Kidney glomerular epithelial cell (primary cell): ENCODE data around the gene FGFRL1.

Source experiments
- DNase-seq: peaks from one replicate; lab custom pipeline; 2025; lab: John Stamatoyannopoulos, UW

FGFRL1 gene, protein sequence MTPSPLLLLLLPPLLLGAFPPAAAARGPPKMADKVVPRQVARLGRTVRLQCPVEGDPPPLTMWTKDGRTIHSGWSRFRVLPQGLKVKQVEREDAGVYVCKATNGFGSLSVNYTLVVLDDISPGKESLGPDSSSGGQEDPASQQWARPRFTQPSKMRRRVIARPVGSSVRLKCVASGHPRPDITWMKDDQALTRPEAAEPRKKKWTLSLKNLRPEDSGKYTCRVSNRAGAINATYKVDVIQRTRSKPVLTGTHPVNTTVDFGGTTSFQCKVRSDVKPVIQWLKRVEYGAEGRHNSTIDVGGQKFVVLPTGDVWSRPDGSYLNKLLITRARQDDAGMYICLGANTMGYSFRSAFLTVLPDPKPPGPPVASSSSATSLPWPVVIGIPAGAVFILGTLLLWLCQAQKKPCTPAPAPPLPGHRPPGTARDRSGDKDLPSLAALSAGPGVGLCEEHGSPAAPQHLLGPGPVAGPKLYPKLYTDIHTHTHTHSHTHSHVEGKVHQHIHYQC

DNA sequence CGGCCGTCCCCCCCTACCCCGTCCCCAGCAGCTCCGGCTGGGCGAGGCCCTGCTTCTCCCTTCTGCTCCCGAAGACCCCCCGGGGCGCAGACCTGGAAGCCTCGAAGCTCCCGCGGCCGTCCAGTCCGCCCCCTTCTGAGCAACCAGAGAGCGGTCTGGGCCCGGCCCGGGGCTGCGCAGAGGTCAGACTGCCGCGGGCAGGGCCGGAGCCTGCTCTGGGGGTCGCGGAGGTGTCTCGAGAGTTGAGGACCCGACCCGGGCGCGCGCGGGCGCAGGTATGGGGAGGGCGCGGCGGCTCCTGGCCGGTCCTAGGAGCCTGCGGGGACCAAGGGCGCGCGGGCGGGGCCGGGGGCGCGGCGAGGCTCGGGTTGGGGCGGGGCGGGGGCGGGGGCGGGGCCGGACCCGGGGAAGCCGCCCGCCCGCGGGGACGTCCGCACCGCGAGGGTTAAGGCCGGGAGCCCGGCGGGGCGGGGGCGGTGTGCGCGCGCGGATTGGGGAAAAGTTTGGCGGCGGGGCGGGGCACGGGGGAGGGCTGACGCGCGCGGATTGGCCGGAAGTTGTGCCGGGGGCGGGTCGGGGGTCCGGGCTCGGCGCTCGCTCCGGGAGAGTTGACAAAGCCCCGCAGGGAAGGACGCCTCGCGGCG is at the start of gene FGFRL1:
FGFRL1 (plus strand) TSS at position 605 of the 644 bp plus-strand sequence. CDS start 860 bp downstream, outside the sequence.
- peak; percentile 51 for DNase-seq

DNA sequence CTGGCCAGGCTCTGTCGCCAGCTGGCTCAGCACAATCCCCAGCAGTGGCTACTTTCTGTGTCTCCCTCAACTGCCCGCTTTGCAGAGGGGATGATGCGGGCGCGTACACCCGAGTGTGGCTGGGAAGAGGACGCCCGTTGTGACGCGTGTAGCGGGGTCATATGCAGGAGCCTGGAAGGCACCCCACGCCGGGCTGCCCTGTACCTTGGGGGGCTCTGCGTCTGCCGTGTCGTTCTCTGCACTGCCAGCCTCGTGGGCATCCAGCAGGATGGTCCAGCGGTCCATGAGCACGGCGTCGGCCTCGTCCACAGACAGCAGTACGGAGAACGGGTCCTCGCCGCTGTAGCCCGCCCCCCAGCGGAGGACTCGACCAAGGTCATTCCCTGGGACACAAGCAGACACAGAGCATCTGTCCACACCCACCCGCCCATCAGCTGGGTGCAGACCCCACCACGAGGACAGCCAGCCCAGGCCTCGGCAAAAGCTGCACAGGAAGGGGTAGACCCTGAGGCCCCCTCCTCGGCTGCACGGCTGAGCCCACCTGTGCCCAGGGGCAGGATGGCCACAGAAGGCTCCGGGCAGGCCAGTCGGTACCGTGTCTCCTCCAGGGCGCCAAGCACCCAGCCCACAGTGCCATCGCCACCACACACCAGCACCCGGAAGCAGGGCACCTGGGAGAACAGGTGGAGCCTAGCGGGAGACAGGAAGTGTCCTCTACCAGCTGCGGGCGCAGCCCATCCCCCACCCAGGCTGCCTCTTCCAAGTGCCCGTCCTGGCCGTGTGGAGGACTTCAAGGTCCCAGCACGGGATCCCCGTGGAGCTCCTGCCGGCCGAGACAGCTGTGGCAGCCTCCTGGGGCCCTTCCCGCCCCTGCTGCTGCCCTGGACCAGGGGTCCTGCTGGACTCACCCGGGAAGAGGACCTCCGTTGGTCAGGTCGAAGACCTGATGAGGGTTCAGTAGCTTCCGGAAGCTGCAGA is 48.9 kb upstream of the FGFRL1 start:
- no peak for DNase-seq

DNA sequence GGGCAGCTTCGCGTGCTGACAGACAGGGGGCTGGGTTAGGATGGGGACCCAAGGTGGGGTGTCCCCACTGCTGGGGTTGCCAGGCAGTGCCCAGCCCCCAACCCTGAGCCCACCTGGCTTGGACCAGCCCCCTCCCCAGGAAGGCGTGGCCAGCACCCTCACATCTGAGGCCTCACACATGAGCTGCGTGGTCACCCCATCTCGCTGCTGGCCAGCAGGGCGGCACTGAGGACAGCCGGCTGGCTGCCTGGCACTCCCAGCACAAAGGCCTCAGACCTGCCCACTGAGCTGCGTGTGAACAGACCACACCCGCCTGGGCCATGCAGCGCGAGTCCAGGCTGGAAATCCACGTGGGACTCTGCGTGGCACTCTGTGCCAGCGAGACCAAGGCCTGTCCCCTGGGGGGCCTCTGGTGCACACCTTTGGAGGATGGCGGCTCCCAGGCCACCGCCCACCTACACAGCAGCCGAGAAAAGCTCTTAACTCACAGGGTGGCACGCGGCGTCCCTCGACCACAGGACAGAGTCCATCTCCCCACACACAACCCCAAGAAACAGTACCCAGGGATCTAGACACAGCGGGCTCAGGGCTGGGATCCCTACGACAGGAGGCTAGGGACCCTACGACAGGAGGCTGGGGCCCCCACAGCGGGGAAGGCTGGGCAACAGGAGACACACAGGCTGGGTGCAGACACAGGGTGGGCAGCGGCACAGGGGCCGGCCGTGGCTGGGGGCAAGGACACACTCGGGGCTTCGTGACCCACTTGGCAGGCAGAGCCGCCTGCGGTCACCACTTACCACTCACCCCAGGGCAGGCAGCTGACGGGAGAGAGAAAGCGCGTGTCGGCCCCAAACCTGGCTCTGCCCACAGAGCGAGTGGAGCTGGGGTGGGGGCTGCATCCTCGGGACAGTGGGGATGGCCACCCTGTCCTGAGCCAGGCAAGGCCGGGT is 47.9 kb upstream of the FGFRL1 start:
- DNase-seq = no peak

DNA sequence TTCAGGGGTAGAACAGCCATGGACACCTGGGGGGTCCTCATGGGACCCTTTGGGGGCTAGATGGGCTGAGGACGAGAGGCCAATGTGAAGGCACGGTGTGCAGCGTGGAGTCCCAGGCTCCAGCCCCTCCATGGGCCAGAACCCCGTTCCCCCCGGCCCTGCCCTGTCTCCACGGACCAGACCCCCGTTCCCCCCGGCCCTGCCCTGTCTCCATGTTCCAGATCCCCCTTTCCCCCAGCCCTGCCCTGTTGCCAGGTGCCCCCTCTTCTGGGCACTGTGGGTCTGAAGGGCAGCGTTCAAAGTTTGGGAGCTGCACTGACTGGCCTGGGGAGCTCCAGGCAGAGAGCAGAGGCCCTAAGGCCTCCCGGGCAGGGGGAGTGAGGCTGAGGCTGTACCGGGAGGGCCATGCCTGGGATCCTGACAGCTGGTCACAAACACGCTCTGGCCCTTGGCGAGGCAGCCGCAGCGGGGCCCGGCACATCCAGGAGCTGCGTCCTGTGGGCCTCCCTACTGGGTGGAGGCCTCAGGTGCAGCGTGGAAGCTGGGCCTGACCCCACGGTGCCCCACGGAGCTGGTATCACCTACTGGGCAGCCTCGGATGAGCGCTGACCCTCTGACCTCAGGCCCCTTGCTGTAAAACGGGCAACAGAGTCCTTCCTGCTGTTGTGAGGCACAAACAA is 46.9 kb upstream of the FGFRL1 start:
- DNase-seq = no peak

DNA sequence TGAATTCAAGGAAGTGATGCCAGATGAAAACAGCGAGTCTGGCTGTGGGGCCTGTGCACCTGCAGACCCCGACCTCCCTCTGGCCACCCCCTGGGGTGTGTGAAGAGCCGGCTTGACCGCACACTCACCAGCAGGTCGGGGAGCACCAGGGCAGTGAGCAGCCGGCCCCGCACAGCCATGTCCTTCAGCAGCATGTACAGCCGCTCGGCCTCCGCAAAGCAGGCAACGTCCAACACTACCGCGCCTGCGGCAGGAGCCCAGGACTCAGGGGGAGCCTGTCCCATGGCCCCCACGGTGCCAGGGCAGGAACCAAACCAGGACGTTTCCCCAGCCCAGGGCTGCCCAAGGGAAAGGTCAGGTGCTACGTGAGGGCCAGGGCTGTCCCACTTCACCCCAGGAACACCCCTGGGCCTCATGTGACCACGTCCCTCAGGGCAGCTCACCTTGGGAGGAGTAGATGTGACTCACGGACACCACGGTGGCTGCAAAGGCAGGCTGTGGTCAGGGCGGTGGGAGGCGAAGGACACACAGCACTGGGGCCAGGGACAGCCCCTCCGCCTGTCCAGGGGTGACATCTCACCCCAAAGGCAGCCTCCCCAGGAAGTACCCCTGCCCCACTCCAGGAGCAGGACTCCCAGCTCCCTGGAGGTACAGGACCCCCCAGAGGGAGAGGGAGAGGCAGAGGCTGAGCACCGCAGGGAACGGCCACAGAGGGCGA is 46.2 kb upstream of the FGFRL1 start:
- DNase-seq = no peak

DNA sequence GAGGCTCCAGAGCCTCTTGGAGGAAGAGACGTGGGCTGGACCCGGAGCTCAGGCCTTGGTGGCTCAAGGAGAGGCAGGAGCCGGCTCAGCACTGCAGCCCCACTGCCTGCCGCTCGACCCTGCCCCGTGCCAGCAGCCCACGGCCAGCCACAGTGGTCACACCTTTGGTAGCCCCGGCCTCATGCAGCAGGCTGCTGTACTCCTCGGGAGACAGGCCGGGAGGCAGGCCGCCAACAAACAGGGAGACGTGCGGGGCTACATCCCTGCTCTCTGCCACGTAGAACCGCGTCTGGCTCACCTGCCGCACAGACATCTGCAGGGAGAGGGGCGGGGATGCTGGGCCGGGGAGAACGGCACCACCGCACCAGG is 45.7 kb upstream of the FGFRL1 start:
- no peak for DNase-seq

DNA sequence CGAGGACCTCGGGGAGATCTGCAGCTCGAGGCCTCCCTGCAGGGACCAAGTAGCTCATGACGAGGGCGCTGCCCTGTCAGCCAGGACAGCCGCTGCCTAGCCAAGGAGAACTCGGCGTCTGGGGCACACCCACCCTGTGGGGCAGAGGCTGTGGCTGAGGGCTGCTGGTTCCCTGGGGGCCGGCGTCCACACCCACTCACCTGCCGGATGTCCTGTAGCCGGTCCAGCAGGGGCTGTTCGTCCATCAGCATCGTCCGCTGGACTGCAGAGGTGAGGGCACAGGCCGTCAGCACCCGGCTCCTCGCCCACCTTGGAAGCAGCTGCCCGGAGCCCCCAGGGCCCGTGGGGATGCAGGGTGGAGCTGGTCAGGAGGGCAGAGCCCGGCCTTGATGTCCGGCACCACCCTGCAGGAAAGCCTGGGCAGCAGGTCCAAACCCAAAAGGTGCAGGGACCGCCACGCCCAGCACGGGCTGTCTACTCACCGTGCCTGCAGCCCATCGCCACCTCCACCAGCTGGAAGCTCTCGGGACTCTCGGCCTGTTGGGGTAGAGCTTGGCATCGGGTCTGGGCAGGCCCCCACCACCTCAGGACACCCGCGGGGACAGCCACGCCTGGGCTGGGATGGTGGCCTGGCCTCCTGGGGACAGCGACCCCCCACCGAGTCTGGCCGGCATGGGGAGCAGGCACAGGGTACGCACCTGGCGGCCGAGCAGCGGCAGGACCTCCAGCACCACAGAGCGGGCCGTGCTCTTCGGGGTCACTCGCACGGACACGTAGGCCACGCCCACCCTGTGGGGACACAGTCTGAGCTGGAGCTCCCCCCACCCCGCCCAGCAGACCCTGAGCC is 44.9 kb upstream of the FGFRL1 start:
- no peak for DNase-seq

DNA sequence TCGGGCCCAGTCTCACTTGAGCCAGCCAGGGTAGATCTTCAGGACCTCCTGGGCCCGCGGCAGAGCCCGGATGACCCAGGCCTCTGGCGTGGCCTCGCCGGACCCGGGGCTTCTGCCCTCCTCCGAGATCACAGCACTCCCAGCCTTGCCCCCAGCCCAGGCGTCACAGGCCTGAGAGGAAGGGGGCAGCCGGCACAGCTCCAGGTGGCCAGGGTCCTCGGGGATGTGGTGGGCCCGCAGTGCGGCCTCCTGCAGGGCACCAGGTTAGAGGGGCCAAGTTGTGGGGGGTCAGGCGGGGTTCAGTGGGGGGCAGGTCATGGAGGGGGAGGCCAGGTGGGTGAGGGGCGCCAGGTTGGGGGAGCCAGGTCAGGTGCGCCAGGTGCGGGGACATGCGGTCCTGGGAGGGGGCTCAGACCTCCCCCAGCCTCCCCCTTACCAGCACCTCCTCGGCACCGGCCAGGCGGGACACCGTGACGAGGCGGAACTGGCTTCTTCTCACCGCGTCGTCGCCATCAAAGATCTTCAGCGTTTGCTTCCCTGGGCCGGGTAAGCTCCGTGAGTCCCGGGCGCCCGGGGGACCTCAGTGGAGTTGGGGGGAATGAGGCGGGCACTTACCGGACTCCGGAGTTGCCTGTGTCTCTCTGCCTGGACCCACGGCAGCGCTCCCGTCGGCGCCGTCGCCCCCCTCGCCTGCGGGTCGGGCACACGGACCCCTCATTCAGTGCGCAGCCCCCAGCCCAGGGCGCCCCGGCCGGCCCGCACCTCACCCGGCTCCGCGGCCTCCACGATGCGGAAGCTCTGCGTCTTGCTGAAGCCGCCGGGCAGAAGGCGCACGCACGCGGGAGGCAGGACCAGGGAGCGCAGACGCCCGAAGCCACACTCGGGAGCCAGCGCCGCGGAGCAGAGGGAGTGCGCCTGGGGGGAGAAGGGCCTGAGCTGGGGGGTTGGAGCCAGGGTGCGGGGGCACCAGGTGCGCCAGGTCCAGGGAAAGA is 44.0 kb upstream of the FGFRL1 start:
- no peak for DNase-seq

DNA sequence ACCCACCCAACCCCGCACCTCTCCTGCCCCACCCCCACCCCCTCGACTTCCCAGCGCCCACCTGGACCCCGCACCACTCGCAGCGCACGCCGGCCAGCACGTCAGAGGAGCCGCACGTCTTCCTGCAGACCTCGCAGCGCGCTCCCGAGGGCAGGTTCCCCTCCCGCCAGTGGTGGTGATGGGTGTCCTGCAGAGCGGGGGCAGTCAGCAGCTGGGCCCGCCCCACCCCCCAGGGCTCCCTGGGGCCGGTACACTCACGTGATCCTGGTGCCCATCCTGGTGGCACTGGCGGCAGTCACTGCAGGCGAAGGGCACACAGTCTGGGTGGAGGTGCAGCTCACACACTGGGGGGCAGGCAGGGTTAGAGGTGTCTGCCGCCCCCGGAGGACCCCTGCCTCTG is 43.2 kb upstream of the FGFRL1 start:
- DNase-seq = no peak

DNA sequence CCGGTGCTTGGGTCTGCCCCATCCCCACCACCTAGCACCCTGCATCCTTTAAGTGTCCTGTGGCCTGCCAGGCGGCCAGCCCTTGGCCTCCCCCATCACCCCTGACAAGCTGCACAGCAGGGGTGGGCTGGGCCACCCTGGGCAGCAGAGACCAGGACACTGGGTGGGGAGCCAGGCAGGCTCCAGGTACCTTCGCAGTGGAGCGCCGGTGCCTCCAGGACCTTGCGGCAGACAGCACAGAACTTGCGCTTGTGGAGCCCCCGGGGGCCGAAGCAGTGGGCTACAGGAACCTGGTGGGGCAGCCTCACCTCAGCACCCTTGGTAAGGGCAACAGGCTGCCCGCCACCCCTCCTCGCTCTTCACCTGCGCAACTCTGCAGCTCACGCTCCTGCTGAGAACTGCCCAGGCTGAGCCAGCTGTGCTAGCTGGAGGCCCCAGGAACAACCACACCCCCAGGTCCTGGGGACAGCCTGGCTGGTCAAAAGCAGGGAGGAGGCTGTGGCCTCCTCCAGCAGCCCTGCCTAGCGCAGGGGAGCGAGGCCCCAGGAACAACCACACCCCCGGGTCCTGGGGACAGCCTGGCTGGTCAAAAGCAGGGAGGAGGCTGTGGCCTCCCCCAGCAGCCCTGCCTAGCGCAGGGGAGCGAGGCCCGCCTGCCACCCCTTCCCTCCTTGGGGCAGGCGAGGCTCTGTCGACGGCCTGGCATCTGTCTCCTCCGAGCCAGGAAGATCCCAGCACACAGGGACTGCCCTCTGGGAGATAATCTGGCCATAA is 42.6 kb upstream of the FGFRL1 start:
- DNase-seq = no peak

DNA sequence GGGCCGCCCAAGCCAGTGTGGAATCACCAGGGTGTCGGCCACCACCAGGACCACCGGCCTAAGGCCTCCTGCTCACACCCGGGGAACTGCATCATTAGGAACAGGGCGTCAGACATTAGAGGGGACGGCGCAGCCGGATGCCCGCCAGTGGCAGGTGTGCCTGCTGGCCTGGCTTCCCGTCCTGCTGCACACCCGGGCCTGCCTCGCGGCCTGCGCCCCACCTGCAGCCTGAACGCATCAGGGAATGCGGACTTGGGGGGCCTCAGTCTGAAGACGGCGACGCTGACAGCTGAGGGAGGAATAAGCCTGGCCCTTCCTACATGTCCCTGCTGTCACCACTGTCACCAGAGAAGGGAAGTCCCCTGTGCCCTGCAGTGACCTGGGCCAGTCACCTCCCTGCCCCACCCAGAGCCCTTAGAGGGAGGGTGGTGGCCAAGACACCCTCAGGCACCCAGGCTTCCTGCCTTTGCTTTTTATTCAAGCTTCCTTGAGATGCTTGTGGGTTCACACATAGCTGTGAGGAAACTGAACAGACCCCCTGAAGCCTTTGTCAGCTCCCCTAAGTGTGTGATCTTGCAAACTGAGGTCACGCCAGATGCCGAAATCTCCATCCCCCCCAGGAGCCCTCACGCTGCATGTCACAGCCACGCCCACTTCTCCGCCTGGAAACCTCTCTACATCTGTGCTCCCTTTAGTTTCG is 41.2 kb upstream of the FGFRL1 start:
- DNase-seq = no peak

DNA sequence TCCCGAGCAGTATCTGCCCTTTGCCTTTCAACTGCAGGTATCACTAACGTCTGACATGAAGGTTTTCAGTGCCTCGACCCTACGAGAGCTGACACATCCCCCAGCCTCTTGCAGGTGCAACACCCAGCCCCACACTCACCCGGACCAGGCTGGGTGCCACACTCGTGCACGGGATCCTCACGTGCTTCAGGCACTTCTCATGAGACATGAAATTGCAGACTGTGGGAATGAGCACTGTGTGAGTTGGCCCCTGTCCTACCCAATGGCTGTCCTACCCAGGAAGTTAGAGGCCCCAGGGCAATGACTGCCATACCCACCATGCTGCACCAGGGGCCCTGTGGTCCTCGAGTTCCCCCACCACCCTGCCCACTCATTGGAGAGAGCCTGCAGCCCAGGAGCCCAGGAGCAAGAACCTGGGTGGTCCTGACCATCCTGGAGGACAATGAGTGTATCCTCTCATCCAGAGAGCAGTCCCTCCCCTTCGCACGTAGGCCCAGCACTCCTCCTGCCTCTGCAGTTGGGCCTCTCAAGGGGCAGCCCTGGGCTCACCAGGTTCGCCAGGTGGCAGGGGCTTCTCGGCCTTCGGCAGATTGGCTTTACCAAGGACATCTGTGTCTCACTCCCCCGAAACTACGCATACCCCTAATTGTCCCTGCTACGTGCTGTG is 40.4 kb upstream of the FGFRL1 start:
- DNase-seq = no peak

DNA sequence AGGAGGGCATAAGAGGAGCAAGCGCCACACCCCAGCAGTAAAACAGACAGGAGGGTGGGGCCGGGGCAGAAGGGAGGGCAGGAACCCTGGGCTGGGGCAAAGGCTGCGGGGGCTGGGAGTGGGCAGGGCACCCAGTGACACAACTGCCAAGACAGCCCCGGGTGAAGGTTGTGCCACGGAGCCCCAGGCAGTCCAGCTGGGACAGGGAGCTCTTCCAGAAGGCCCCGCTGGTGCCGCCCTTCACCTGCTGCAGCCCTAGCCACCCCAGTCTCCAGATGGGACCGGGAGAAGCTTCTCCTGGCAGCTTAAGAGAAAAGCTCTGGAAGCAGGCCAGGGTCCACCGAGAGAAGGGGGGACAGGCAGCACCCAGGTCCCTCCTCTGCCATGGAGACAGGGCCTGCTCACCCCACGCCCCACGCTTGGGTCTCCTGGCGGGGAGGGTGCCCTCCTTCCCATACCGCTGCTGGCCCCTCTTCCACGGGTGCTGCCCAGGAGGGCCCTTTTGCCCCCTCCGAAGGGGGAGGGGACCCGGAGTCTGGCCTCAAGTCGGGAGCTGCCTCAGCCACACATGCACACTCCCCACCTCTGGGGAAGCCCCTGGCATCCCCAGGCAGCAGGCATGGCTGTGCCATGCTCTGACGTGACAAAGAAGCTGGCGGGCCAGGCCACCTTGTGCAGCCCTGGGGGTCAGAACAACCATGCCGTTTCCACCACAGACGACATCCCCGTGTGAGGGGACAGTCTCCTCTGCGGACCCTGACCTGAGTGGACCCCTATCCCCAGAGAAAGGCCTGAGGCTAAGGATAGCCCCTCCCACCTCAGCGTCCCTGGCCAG is 39.5 kb upstream of the FGFRL1 start:
- DNase-seq = no peak

DNA sequence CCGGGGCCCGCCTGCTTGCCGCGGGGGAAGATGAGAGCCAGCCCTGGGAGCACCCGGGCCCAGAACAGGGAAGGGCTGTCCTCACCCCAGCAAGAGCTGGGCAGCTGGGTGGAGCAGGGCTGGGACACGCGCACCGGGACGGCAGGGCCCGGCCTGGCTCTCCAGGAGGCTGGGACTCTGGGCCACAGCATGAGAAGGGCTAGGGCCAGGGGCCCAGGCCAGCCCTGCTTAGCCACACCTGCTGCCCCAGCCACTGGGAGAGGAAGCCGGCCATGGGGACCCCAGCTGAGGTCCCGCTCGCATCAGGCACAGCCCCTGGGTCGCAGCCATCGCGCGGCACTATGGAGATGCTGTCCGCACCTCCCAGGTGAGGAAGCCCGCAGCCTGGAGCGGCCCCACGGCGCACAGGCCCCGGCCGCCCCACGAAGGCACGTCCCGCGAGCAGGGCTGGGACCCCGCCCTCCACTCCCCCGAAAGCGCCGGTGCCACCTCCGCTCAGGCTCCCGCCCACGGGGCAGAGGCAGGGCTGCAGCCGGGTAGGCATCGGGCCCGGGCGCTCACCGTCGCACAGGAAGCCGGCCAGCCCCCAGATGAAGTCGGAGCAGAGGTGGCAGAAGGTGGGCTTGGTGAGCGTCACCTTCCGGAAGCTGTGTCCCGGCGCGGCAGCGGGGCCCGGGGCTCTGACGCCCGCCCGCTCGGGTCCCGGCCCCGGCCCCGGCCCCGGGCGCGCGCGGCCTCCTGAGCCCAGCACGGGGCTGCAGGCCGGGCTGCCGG is 38.6 kb upstream of the FGFRL1 start:
- DNase-seq = no peak
